GM18520 (cell line): ENCODE results near the gene GPRC5B.

ENCODE experiments used
- ATAC-seq: cut with Tn5 transposase; IDR thresholded peaks from one replicate; pipeline ENCODE4 v1.9.1; 2021; ENCODE audit not compliant: unreplicated experiment

GPRC5B gene

DNA sequence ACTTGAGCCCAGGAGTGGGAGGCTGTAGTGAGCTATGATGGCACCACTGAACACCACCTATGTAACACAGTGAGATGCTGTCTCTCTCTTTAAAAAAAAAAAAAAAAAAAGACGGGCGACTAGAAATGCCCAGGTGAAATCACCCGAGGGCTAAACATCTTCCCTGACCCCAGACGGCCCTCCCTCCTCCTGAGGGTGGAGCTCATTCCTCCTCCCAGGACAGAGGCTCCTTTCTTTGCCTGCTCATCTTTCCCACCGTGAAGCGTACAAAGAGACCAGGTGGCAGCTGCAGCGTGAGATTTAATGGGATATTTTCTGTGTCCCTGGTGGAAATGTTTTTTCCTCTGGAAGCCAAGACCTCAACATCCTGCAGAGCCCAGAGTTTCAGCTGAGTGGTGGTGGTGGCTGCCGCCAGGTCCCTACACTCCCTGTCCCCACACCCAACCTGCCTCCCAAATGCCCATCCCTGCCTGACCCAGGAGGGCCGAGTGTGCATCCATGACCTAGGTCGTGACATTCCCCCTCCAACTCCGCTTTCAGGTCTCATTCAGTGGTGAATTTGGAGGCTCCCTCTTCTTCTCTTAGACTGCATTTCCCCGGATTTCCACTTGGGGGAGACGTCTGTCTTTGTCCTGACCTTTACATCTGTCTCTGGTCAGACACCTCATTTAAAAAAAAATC, 14.4 kb upstream of the GPRC5B start:
- no peak for ATAC-seq

DNA sequence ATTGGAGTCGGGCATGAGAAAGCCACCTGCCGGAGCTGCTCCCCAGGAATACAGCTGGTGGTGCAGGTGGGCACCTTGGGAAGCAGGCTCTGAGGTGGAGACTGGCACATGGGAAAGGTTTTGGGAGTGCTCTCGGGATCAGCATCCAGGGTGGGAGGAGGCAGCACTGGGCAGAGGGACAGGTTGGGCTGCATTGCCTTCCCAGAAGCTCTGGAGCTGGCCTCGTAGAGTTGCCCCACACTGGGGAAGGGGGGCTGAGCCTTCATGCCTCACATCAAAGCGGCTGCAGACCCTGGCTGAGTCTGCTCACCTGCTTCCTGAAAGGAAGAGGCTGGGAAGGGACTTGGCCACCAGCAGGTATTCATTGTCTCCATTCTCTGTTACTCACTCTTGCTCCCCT, 13.5 kb upstream of the GPRC5B start:
- ATAC-seq = no peak

DNA sequence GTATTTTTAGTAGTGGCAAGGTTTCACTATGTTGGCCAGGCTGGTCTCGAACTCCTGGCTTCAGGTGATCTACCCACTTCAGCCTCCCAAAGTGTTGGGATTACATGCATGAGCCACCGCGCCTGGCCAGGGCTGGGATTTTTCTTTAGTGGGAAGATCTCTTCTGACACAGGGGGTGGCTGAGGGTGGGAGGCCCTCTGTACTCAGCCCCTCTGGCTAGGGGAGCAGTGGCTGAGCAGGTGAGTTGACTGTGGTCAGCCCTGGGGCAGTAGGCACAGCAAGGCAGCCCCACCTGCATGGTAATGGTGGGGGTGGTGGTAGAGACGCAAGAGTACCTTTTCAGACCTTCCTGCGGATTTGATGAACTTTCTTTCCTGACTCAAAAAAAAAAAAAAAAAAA, 12.3 kb upstream of the GPRC5B start:
- ATAC-seq = no peak

DNA sequence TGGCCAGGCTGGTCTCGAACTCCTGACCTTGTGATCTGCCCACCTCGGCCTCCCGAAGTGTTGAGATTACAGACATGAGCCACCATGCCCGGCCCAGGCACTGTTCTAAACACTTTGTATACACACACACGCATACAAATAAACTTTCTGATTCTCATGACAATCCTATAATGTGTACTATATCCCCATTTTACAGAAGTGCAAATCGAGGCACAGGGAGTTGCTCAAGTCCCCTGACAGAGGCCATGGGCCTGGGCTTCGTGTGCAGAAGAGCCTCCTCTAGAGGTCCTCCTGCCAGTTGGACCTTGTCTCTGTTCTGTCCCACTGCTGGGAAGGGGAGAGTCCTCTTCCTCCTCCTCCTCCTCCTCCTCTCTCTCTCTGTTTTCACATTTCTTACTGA, 9.9 kb upstream of the GPRC5B start:
- no peak for ATAC-seq

DNA sequence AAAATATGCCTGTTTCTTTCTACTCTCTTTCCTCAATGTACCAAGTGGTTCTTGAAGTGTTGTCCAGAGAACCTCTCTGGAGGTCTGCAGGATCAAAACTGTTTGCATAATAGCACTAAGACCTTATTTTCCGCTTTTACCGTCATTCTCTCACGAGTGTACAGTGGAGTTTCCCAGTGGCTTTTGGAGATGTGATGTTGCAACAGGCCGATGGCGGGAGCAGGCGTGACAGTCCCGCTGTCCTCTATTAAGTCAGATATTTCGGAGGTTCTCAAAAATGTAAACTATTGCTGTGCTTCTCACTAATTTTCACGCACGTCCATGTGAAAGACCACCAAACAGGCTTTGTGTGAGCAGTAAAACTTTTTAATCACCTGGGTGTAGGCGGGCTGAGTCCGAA, 8.3 kb upstream of the GPRC5B start:
- ATAC-seq = no peak

DNA sequence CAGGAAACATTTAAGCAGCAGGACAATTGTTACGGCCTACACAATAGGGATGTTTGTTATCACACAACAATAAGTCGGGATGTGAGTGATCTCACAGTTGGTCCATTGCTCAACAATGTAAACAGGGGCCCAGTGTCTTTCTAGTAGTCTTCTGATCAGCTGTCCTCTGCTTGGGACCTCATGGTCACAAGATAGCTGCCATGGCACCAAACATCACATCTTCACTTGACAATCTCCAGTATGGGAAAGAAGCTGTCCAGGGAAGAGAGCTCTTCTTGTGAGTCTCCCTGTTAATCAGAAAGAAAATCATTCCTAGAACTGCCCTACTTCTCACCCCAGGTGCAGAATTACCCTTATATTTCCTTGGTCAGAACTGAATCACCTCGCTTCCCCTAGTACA, 6.3 kb upstream of the GPRC5B start:
- ATAC-seq = no peak

DNA sequence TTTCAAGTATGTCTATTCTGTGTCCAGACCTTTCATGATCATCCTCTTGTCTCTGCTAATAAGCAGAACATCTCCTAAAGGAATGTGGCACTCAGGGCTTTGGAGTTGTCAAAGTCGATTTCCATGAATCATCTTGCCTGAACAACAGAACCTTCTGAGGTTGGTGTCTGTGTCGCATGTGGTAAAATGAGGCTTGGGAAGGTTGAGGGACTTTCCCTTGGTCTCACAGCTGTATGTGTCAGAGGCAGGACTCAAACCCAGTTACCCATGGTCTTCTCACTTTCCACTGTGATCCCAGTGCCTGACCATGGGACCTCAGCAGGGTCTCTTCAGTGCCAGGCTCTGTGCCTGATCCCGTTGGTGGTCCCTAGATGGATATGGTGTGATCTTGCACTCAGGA, 4.2 kb upstream of the GPRC5B start:
- ATAC-seq = no peak

DNA sequence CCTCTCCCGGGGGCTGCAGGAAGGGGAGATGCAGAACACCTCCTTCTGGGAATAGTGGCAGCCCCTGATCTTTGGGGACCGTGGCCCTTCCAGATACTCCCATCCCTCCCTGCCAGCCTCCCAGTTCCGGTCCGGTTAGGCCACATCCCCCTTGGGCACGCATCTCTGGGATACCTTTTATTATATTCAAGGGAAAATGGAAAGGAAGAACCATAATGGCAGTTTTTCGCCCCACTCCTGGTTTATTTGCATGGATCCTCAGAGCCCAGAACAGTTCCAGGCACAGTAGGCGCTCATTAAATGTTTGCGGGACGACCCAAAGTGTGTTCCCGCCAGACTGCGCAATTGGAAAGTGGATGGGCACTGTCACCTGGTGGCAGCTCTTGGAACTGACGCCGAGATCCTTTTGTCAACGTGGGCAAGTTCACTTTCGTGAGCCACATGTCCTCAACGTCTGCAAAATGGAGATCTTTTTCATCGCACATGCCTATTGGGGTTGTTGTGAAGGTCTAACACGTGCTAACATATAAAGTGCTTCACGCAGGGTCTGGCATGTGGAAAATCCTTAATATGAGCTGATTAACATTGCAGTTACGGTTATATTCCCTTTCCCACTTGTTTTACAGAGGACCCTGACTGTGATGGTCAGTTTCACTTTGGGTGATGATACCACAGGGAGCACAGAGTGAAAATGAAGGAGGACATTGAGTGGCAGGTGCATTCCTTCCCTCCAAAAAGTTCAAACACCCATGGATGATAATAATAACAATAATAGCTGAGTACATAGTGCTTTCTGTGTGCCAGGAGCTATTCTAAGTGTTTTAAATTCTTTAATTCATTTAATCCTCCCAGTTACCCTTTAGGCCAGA, 1.7 kb upstream of the GPRC5B start:
- no peak for ATAC-seq

DNA sequence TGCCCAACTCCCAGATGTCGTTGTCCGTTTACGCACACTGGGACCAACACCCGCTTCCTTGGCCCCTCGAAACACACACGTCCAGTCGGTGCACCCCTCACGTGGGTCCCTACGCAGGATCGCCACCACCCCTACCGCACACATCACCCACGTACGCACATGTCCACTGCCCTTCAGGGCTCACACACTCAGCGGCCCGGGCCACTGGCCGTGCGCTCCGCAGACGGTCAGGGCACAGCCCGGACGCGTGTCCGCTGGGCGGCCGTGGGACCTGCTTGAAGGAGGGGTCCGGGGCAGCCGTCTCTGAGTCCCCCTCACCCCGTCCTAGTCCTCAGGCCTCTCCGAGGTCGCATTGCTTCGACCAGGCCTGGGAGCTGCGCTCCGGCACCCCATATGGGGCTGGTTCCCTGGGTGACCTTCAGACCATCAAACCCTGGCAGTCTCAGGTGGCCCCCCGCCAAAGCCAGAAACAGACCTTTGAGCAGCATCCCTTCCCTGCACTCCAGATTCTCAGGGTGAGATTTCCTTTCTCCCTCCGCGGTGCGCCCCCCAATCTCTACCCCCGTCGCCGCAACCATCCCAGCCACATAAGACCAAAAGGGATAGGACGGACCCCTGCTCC, 914 bp upstream of the GPRC5B start:
- no peak for ATAC-seq

DNA sequence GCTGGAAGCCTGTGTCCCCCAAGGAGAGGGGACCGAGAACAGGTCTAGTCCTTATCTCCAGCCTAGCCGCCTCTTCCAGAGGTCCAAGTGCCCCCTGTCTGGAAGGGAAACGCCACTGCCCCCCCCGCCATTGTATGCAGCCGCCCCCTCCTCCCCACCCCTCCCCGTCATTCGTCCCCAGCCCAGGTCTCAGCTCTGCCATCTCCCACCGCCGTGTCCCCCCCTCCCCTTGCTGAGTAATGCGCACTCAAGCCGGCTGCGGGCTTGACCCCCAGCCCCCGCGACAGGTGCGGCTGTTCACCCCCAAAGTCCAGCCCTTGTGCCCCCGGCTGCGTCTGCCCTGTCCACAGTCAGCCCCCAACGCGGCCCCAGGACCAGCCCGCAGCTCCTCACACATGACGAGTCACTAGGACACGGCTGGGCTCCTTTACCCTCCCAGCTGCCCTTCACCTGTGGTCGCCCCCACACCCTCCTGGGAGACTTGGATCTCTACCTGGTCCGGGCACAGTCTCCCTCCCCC, 622 bp downstream of the GPRC5B start:
- no peak for ATAC-seq

DNA sequence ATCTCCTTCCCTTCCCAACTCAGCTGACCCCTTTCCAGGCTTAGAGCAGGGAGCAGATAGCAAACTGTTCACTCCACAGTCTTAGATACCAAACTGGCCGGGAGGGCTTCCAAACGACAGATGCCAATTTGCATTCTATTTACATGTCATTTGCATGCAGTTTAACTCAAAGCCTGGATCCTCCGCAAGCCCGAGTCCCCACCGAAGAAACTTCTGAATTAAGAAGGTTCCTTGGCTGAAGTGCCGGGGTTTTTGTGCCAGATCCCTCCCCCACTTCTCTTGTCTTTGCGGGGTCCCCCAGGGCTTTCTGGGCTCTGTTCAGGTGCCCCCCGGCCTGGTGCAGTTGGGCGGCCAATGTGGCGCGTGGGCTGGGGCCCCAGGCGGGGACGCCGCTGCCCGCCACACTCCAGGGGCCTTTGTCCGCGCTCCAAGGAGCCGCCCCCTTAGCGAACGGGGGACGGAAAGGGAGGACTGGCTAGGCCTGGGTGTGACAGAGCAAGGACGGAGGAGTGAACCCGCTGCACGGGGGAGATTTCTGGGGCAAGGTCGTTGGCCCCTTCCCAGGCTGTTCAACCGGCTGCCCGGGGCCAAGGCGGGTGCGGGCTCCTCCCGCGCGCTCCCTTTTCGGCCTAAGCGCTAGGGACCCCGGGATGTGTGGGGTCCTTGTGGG, 1.2 kb downstream of the GPRC5B start:
- ATAC-seq = no peak

DNA sequence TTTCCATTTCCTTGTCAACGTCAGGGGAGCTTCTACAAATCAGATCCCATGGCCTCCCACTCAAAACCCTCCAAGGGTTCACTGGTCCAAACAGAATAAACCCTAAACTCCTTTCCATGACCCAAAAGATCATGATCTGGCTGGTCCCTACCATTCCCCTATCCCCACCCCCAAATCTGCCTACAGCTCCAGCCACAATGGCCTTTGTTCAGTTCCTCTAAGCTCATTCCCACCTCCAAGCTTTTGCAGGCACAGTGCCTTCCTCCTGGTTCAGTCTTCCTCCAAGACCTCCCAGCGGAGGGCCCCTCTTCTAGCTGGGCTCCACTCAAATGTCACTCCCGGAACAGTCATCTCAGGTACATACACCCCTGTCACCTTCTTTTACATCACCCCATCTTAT, 2.0 kb downstream of the GPRC5B start:
- no peak for ATAC-seq

DNA sequence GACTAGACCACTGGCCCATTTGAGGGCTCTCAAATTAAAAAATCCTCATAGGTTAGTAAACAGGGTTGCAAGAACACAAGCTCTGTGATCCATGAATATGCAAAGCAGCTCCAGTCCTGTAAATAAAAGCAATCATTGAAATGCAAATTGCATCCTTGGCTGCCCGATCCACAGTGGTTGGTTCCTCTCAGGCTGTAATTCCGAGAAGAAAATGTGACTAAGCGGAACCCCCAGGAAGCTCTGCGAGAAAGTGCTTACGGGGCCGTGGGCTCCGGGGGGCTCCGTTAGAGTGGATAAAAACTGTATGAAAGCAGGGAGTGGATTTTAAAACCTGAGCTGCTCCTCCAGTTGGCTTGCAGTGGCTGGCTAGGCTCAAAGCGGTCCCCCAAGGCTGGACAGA, 2.5 kb downstream of the GPRC5B start:
- ATAC-seq = no peak

DNA sequence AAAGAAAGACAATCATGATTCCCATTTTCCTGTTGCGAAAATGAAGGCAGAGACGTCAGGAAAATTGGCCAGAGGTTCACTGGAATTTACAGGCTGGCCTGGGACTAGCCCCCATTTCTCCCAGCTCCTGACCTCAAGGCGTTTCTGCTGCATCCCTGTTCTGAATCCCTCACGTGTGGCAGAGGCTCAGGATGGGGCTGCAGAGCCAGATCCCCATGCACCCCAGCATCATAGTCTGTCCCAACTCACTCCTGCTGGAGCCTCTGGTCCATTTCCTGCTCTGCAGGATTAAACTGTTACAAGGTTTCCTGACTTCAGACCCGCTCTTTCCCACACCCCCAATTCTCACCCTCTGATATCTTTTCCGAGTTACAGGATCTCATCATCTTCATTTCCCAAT, 2.9 kb downstream of the GPRC5B start:
- ATAC-seq = no peak

DNA sequence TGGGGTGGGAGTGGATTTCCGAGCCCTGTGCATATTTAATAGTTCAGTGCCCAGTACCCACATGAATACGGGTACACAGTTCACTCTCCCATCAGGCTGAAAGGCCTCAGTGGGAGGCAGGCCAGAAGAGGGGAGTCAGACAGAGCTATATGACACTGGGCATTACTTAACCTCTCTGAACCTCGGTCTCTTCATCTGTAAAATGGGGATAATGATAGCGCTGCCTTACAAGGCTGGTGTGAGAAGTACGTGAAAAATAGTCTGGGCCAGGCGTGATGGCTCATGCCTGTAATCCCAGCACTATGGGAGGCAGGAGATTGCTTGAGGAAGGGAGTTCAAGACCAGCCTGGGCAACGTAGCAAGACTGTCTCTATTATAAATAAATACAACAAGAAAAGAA, 3.6 kb downstream of the GPRC5B start:
- no peak for ATAC-seq

DNA sequence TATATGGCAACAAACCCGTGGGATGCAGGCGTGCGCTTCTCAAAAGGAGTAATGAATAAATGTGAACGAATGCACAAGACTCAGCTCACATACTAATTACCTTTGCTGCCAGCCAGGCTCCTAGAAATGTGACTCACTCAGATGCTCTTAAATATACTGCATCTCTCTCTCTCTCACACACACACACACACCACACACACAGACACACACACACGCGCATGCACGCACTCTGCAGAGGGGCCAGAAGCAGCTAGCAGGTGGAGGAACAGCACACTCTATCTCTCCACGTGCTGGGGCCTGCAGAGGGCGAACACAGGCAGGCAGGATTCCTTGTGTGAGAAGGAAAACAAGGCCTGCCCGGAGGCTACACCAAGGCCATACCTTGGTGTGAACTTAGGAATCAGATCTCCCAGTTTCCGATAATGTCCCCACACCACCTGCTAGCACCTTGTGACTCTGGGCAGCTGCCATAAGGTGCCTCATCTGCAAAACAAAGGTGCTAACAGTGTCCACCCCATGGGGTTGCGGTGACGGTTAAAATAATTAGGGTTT, 5.3 kb downstream of the GPRC5B start:
- no peak for ATAC-seq

DNA sequence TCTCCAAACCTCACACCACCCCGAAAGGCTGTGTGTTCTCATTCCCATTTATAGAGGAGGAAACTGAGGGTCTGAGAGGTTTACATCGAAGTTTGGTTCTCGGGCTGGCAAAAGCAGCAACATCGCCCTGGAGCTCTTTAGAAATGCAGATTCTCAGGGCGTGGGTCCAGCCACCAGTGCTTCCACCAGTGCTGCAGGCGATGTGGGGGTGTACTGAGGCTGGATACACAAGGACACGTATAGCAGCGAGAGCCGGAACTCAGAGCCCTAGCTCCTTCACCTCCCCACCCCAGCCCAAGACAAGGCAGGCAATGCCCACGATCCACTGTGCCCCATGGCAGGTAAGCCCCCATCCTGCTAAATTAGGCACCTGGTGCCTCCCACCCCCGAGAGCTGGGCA, 5.9 kb downstream of the GPRC5B start:
- no peak for ATAC-seq

DNA sequence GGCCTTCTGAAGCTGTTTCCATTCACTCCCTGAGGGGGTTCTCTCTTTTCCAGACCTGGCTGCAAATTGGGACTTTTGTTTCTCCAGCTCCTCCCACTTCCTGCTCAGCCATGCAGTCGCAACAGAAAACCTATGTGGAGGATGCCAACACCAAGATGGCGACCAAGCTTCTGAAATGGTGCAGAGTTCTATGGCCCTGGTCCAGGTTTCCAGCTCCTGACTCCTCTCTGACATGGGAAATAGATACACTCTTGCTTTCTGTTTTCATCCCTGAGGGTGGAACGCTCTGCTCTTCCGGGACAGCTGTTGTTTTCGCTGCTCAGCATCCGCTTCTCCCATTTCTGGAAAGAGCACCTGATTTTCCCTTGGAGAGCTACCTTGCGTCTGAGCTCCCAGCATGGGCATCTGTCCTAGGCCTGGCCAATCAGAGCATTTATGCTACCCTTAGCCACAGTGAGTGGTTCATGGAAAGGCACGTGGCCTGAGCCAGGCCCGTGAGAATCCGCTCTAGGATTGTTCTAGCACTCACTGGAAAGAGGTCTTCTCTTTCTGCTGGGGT, 8.1 kb downstream of the GPRC5B start:
- no peak for ATAC-seq

DNA sequence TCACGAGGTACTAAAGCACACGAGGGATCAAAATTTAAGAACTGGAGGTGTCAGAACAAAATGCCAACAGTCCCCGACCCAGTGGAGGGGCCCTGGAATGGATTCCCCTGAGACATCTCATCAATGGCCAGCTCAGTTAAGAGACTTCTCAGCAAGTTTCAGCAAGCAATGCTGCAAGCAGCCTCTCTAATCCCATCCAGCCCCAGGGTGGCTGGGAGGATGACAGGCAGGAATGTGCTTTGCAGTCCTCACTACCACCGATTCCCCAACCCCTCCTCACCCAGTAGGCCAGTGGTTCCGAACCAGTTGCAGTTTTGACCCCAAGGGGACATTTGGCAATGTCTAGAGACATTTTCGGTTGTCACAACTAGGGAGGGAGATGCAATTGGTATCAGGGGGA, 8.7 kb downstream of the GPRC5B start:
- no peak for ATAC-seq

DNA sequence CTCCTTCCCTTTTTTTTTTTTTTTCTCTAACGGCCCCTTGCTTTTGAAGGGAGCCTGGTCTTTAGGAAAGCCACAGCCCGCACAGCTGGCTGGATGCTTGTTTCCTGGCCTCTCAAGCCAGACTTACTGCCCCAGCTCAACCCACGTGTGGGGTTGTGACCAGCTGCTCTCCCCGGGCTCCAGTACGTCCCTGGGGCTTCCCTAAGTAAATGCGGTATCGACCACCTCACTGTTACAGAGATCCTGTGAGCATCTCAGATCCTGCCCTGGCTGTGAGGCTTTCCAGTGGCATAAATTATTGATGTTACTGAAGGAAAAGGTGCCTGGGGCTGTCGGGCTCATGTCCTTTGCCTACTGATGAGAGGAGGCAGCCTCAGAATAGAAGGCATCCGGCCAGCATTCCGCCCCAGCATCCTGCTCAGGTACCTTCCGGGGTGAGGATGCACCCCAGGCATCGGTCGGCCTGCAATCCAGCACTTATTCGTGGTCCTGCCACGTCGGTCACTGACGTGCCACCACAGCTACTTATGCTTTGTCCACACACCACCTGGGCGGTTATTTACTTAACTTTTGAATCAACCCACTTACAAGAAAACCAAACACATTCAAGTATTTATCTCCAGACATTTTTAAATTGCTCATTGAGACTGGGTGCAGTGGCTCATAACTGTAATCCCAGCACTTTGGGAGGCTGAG, 9.6 kb downstream of the GPRC5B start:
- no peak for ATAC-seq
